IMR-90 (cell line): Measurements from ENCODE around the gene ZSCAN23.

ENCODE experiments used
- CTCF ChIP-seq: conservative IDR thresholded peaks from 2 replicates; pipeline ENCODE4 v1.5.1; 2012; ENCODE audit warnings: mild to moderate bottlenecking, low read depth, low read length, improper control_type of control experiment
- POLR2A ChIP-seq: IDR thresholded peaks from 2 replicates; pipeline ENCODE4 v1.6.1; 2012; ENCODE audit warnings: mild to moderate bottlenecking, low read depth, low read length
- SMC3 ChIP-seq: fragments of 150-350 bp; IDR thresholded peaks from 2 replicates; pipeline ENCODE4 v1.6.1; 2016; ENCODE audit warnings: low read depth, mild to moderate bottlenecking, antibody characterized with exemption, low read length, moderate library complexity
- USF2 ChIP-seq: fragments of 150-350 bp; IDR thresholded peaks from 2 replicates; pipeline ENCODE4 v1.6.1; 2017; ENCODE audit warnings: mild to moderate bottlenecking, antibody characterized with exemption, low read length, low read depth

GRCh38 chr6:28449056-28449455, 5.8 kb upstream of the ZSCAN23 start:
- TF ChIP-seq CTCF (no peak), USF2 (no peak), SMC3 (no peak), POLR2A (no peak)
